OCI-LY3 (cell line): ENCODE data around the gene NCKAP5.

ENCODE experiments used
- H2AFZ ChIP-seq: fragments of 200-600, 300-600 bp; shearing (Covaris generic); 2 replicates; pipeline ENCODE4 v1.6.0; 2014; ENCODE audit warnings: antibody characterized with exemption, low read depth, low read length
- H3K27ac ChIP-seq: fragments of 200-600, 300-600 bp; sonication (generic); 2 replicates; pipeline ENCODE4 v1.5.1; 2014; ENCODE audit warnings: mild to moderate bottlenecking, low read length, moderate library complexity, mixed read lengths
- H3K27me3 ChIP-seq: fragments of 200-600, 300-600 bp; sonication (generic); 2 replicates; pipeline ENCODE4 v1.6.1; 2014; ENCODE audit warnings: low read depth, low read length, mixed read lengths
- H3K36me3 ChIP-seq: fragments of 200-600, 300-600 bp; sonication (generic); replicated peaks from 2 replicates; pipeline ENCODE3; 2014; ENCODE audit warnings: low read depth, low read length, mixed read lengths
- H3K4me1 ChIP-seq: fragments of 300-600, 200-600 bp; sonication (generic); 2 replicates; pipeline ENCODE4 v1.6.1; 2014; ENCODE audit warnings: low read length, mixed read lengths
- H3K4me2 ChIP-seq: fragments of 200-600, 300-600 bp; sonication (generic); 2 replicates; pipeline ENCODE4 v1.6.1; 2014; ENCODE audit warnings: low read length, mixed read lengths
- H3K4me3 ChIP-seq: fragments of 300-600, 200-600 bp; sonication (generic); 2 replicates; pipeline ENCODE4 v1.5.1; 2014; ENCODE audit warnings: antibody characterized with exemption, mild to moderate bottlenecking, low read length, moderate library complexity
- H3K79me2 ChIP-seq: fragments of 300-600, 200-600 bp; shearing (Covaris generic); 2 replicates; pipeline ENCODE4 v1.6.1; 2014; ENCODE audit warnings: mild to moderate bottlenecking, low read length, mixed read lengths
- H3K9ac ChIP-seq: fragments of 300-600, 200-600 bp; shearing (Covaris generic); 2 replicates; pipeline ENCODE4 v1.6.0; 2014; ENCODE audit warnings: mild to moderate bottlenecking, low read length, moderate library complexity
- H3K9me3 ChIP-seq: fragments of 200-600, 300-600 bp; shearing (Covaris generic); 2 replicates; pipeline ENCODE4 v1.6.1; 2014; ENCODE audit warnings: low read length, mixed read lengths; ENCODE audit not compliant: insufficient read depth
- H4K20me1 ChIP-seq: fragments of 200-600, 300-600 bp; sonication (generic); 2 replicates; pipeline ENCODE4 v1.6.1; 2016; ENCODE audit warnings: low read length, mixed read lengths; ENCODE audit not compliant: insufficient read depth
- CTCF ChIP-seq: fragments of 200-600, 300-600 bp; sonication (generic); IDR thresholded peaks from 2 replicates; pipeline ENCODE4 v1.5.1; 2014; ENCODE audit warnings: antibody characterized with exemption, low read length, low read depth
- EZH2phosphoT487 ChIP-seq: fragments of 200-600 bp; shearing (Covaris generic); IDR thresholded peaks from 2 replicates; pipeline ENCODE4 v1.6.1; 2018; ENCODE audit warnings: antibody characterized with exemption, mixed run types, low read depth

Gene NCKAP5

DNA sequence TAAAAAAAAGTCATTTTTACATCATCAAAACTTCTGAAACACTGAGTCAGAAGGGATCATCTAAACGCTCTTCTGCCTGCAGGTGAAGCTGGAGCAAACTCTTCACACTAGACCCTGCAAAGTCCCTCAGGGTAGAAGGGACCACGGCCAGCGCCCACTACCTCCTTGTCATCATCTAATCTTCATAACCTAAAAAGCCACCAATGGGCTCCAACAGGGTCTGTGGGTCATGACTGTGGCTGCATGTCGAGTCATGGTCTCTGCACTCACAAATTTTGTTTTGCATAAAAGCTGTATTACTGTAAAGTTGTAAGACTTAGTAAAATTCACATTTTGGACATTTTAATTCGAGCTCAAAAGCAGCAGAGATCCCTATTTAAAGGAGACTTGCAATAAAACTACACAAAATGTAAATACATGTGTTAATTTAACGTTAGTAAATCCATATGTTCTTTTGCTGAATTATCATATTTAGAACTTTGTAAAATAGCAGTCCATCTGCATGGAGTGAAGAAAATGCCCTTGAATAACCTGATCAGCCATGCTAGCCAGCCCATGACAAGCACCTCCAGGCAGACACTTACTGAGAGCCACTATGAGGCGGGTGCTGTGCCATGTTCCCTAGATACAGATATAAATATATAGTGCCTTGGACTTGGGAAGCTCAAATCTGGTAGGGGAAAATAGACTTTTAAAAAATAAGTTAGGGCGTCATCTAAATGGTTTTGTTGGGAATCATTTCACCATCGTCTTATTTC is 461.0 kb downstream of the NCKAP5 start:
- Histone ChIP-seq H3K36me3 (no peaks in the 10 kb centered on the region), H3K79me2 (no peaks in the 10 kb centered on the region), H3K4me3 (no peak overlapping the region), H3K27ac (no peak overlapping the region), H2AFZ (no peak overlapping the region), H3K4me2 (no peak overlapping the region), H3K27me3 (peaks cover 10% of the 10 kb centered on the region; the same call in 1 of the 2 replicates), H3K4me1 (no peaks in the 10 kb centered on the region), H4K20me1 (no peaks in the 10 kb centered on the region), H3K9ac (no peak overlapping the region), H3K9me3 (no peaks in the 10 kb centered on the region)
- TF ChIP-seq CTCF (no peak), EZH2phosphoT487 (no peak)

- H2AFZ ChIP-seq, result no peak overlapping the region
- H3K79me2 ChIP-seq, result no peaks in the 10 kb centered on the region
- no peaks in the 10 kb centered on the region for H3K9me3 ChIP-seq
- no peaks in the 10 kb centered on the region for H3K36me3 ChIP-seq
- H3K4me3 ChIP-seq, result no peak overlapping the region
- no peak overlapping the region for H3K9ac ChIP-seq
- H3K4me2 ChIP-seq, result no peak overlapping the region
- H3K4me1 ChIP-seq, result no peaks in the 10 kb centered on the region
- H3K27me3 ChIP-seq, result peaks cover 10% of the 10 kb centered on the region; the same call in 1 of the 2 replicates
- no peaks in the 10 kb centered on the region for H4K20me1 ChIP-seq
- TF ChIP-seq EZH2phosphoT487 (no peak), CTCF (no peak)
- no peak overlapping the region for H3K27ac ChIP-seq
Measured at GRCh38 chr2:133104871-133105270, 463.4 kb downstream of the NCKAP5 start.

- H3K79me2 ChIP-seq, result no peaks in the 10 kb centered on the region
- no peak overlapping the region for H3K4me2 ChIP-seq
- no peaks in the 10 kb centered on the region for H3K36me3 ChIP-seq
- H3K27me3 ChIP-seq, result no peaks in the 10 kb centered on the region
- no peaks in the 10 kb centered on the region for H3K9me3 ChIP-seq
- no peak overlapping the region for H3K27ac ChIP-seq
- no peak overlapping the region for H3K4me3 ChIP-seq
- no peak overlapping the region for H2AFZ ChIP-seq
- TF ChIP-seq EZH2phosphoT487 (no peak), CTCF (no peak)
- H3K9ac ChIP-seq, result no peak overlapping the region
- no peaks in the 10 kb centered on the region for H3K4me1 ChIP-seq
- H4K20me1 ChIP-seq, result no peaks in the 10 kb centered on the region
Measured at GRCh38 chr2:133098787-133099186, 469.5 kb downstream of the NCKAP5 start.

- Histone ChIP-seq H3K4me2 (no peak overlapping the region), H3K4me3 (no peak overlapping the region), H2AFZ (no peak overlapping the region), H3K27me3 (no peaks in the 10 kb centered on the region), H3K79me2 (no peaks in the 10 kb centered on the region), H3K36me3 (no peaks in the 10 kb centered on the region), H3K27ac (no peak overlapping the region), H3K9me3 (no peaks in the 10 kb centered on the region), H3K9ac (no peak overlapping the region), H4K20me1 (no peaks in the 10 kb centered on the region), H3K4me1 (no peaks in the 10 kb centered on the region)
- TF ChIP-seq CTCF, result no peak
- TF ChIP-seq EZH2phosphoT487, result no peak
Measured at GRCh38 chr2:133097666-133098065, 470.6 kb downstream of the NCKAP5 start.
